Duodenal mucosa (tissue), 2 donors: ENCODE data around the gene CCDC102A.

ENCODE experiments used
- H3K27ac ChIP-seq: one replicate; pipeline ENCODE4 v1.7.0; 2013; ENCODE audit warnings: low read depth, low read length
- H3K27me3 ChIP-seq, 2 donors: one replicate each; pipeline ENCODE4 v1.7.0; 2013; ENCODE audit warnings: low read length in 2 of 2, control low read depth in 1 of 2; ENCODE audit not compliant: insufficient read depth in 2 of 2, control insufficient read depth in 1 of 2
- H3K36me3 ChIP-seq, 2 donors: one replicate each; pipeline ENCODE4 v1.7.0; 2013; ENCODE audit warnings: low read length in 2 of 2, control low read depth in 1 of 2; ENCODE audit not compliant: insufficient read depth in 2 of 2, control insufficient read depth in 1 of 2
- H3K4me1 ChIP-seq, 2 donors: one replicate each; pipeline ENCODE4 v1.7.0; 2013; ENCODE audit warnings: low read length in 2 of 2, control low read depth in 1 of 2; ENCODE audit not compliant: insufficient read depth in 2 of 2, control insufficient read depth in 1 of 2
- H3K4me3 ChIP-seq, 2 donors: one replicate each; pipeline ENCODE4 v1.7.0; 2013; ENCODE audit warnings: low read length in 2 of 2, low read depth in 1 of 2
- H3K9ac ChIP-seq, 2 donors: one replicate each; pipeline ENCODE4 v1.7.0; 2013; ENCODE audit warnings: low read length in 2 of 2, low read depth in 1 of 2
- H3K9me3 ChIP-seq, 2 donors: one replicate each; pipeline ENCODE4 v1.7.0; 2013; ENCODE audit warnings: low read length in 2 of 2, control low read depth in 1 of 2; ENCODE audit not compliant: control insufficient read depth in 1 of 2

Gene CCDC102A

GRCh38 chr16:57530104-57530521 is 6.3 kb downstream of the CCDC102A start:
- H3K4me1 ChIP-seq, result peaks cover 43 to 67% of the 10 kb centered on the region in 2 donors
- H3K9ac ChIP-seq, result peak overlapping the region; percentile 50 to 55
- no peak overlapping the region for H3K27ac ChIP-seq
- H3K4me3 ChIP-seq, result peak overlapping the region; percentile 38 to 52
- no peaks in the 10 kb centered on the region for H3K27me3 ChIP-seq
- H3K9me3 ChIP-seq, result no peaks in the 10 kb centered on the region
- peaks cover 0 to 5% of the 10 kb centered on the region in 2 donors for H3K36me3 ChIP-seq

- no peak overlapping the region for H3K27ac ChIP-seq
- H3K4me1 ChIP-seq, result peaks cover 42 to 64% of the 10 kb centered on the region in 2 donors
- peaks cover 0 to 5% of the 10 kb centered on the region in 2 donors for H3K36me3 ChIP-seq
- peak overlapping the region; percentile 38 to 52 for H3K4me3 ChIP-seq
- no peaks in the 10 kb centered on the region for H3K9me3 ChIP-seq
- H3K9ac ChIP-seq, result peak overlapping the region in 1 of 2 donors; percentile 30
- no peaks in the 10 kb centered on the region for H3K27me3 ChIP-seq
These were observed 6.8 kb downstream of the CCDC102A start for GRCh38 chr16:57529391-57530103.

GRCh38 chr16:57528499-57529390 is 7.6 kb downstream of the CCDC102A start:
- Histone ChIP-seq H3K27me3 (no peaks in the 10 kb centered on the region), H3K36me3 (peaks cover 0 to 5% of the 10 kb centered on the region in 2 donors), H3K9me3 (no peaks in the 10 kb centered on the region), H3K9ac (peak overlapping the region in 1 of 2 donors; percentile 30), H3K4me3 (peak overlapping the region; percentile 52 to 53), H3K4me1 (peaks cover 40 to 57% of the 10 kb centered on the region in 2 donors), H3K27ac (no peak overlapping the region)

GRCh38 chr16:57527610-57528360 is 8.6 kb downstream of the CCDC102A start:
- Histone ChIP-seq H3K9me3 (no peaks in the 10 kb centered on the region), H3K36me3 (peaks cover 0 to 5% of the 10 kb centered on the region in 2 donors), H3K4me1 (peaks cover 36 to 49% of the 10 kb centered on the region in 2 donors), H3K4me3 (no peak overlapping the region), H3K27ac (no peak overlapping the region), H3K27me3 (no peaks in the 10 kb centered on the region), H3K9ac (no peak overlapping the region)

GRCh38 chr16:57527027-57527426 is 9.3 kb downstream of the CCDC102A start:
- no peaks in the 10 kb centered on the region for H3K9me3 ChIP-seq
- H3K9ac ChIP-seq, result no peak overlapping the region
- H3K4me3 ChIP-seq, result no peak overlapping the region
- H3K27me3 ChIP-seq, result no peaks in the 10 kb centered on the region
- H3K4me1 ChIP-seq, result peaks cover 40 to 42% of the 10 kb centered on the region in 2 donors
- no peak overlapping the region for H3K27ac ChIP-seq
- peaks cover 0 to 5% of the 10 kb centered on the region in 2 donors for H3K36me3 ChIP-seq

GRCh38 chr16:57526498-57526897 is 9.9 kb downstream of the CCDC102A start:
- Histone ChIP-seq H3K27ac (no peak overlapping the region), H3K4me3 (no peak overlapping the region), H3K9me3 (no peaks in the 10 kb centered on the region), H3K4me1 (peaks cover 36 to 39% of the 10 kb centered on the region in 2 donors), H3K27me3 (no peaks in the 10 kb centered on the region), H3K9ac (no peak overlapping the region), H3K36me3 (no peaks in the 10 kb centered on the region)

- Histone ChIP-seq H3K27me3 (no peaks in the 10 kb centered on the region), H3K27ac (no peak overlapping the region), H3K9me3 (no peaks in the 10 kb centered on the region), H3K36me3 (no peaks in the 10 kb centered on the region), H3K4me1 (peaks cover 29 to 32% of the 10 kb centered on the region in 2 donors), H3K4me3 (no peak overlapping the region), H3K9ac (no peak overlapping the region)
These were observed 10.6 kb downstream of the CCDC102A start for GRCh38 chr16:57525761-57526160.

- no peaks in the 10 kb centered on the region for H3K9me3 ChIP-seq
- no peaks in the 10 kb centered on the region for H3K27me3 ChIP-seq
- H3K27ac ChIP-seq, result no peak overlapping the region
- no peak overlapping the region for H3K9ac ChIP-seq
- H3K36me3 ChIP-seq, result no peaks in the 10 kb centered on the region
- H3K4me3 ChIP-seq, result no peak overlapping the region
- H3K4me1 ChIP-seq, result peaks cover 13 to 23% of the 10 kb centered on the region in 2 donors
These were observed 13.4 kb downstream of the CCDC102A start for GRCh38 chr16:57522960-57523359.

GRCh38 chr16:57519796-57520360 is 16.5 kb downstream of the CCDC102A start:
- H3K9me3 ChIP-seq, result no peaks in the 10 kb centered on the region
- peaks cover 7 to 10% of the 10 kb centered on the region in 2 donors for H3K4me1 ChIP-seq
- no peak overlapping the region for H3K4me3 ChIP-seq
- no peak overlapping the region for H3K27ac ChIP-seq
- peaks cover 0 to 6% of the 10 kb centered on the region in 2 donors for H3K36me3 ChIP-seq
- no peaks in the 10 kb centered on the region for H3K27me3 ChIP-seq
- H3K9ac ChIP-seq, result no peak overlapping the region
